Rectal smooth muscle tissue (tissue), 1 donor: ENCODE results near the gene BPTF.
"Not testable (repeated sequence)": the region's sequence is repeated elsewhere in the genome, so short reads cannot be mapped to it uniquely, and the experiment has no call there.

Experiments
- H3K27ac ChIP-seq: one replicate; pipeline ENCODE4 v1.7.0; 2013; ENCODE audit warnings: low read depth, low read length, inconsistent platforms
- H3K27me3 ChIP-seq: one replicate; pipeline ENCODE4 v1.7.0; 2013; ENCODE audit warnings: low read length; ENCODE audit not compliant: control insufficient read depth, insufficient read depth
- H3K36me3 ChIP-seq: one replicate; pipeline ENCODE4 v1.7.0; 2013; ENCODE audit warnings: low read length; ENCODE audit not compliant: control insufficient read depth, insufficient read depth
- H3K4me1 ChIP-seq: one replicate; pipeline ENCODE4 v1.7.0; 2013; ENCODE audit warnings: low read length; ENCODE audit not compliant: control insufficient read depth, insufficient read depth
- H3K4me3 ChIP-seq: one replicate; pipeline ENCODE4 v1.7.0; 2013; ENCODE audit warnings: low read length
- H3K9ac ChIP-seq: one replicate; pipeline ENCODE4 v1.7.0; 2013; ENCODE audit warnings: low read length

The BPTF gene

DNA sequence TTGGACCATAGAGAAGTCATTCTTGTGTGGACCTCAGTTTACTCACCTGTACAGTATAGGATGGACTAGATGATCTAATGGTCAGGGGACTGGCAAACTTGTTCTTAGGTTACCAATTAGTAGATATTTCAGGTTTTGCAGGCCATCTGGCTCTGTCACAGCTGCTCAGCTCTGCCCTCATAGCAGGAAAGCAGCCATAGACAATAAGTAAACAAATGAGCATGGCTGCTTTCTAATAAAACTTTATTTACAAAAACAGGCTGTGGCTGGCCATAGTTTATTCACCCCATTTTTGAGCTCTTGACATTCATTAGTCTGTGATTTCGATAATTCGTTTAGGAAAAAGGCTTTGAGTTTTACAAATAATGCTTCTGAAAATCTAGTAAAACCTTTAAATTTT is 12.7 kb downstream of the BPTF start:
- no peak overlapping the region for H3K9ac ChIP-seq
- no peak overlapping the region for H3K27ac ChIP-seq
- no peaks in the 10 kb centered on the region for H3K36me3 ChIP-seq
- H3K4me3 ChIP-seq, result no peak overlapping the region
- no peaks in the 10 kb centered on the region for H3K27me3 ChIP-seq
- peaks cover 5% of the 10 kb centered on the region for H3K4me1 ChIP-seq

- Histone ChIP-seq H3K4me1 (peaks cover 5% of the 10 kb centered on the region), H3K4me3 (no peak overlapping the region), H3K9ac (no peak overlapping the region), H3K27ac (no peak overlapping the region), H3K27me3 (no peaks in the 10 kb centered on the region), H3K36me3 (no peaks in the 10 kb centered on the region)
These were observed 13.2 kb downstream of the BPTF start for GRCh38 chr17:67838538-67838937.

DNA sequence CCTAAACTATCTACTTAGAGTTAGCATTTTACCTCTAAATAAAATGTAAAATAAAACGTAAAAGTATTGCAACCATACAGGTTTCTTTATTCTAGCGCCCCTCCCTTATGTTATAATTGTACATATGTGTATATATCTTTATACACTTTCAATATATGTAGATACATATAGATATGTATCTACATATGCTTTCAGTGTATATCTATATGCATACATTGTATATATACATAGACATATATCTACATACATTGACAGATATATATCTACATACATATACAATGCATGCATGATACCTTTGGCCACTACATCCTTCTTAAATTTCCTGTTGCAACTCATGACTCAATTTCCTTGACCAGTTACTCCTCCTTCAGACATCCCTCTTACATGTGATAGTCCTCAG is 16.7 kb downstream of the BPTF start:
- H3K9ac ChIP-seq, result no peak overlapping the region

DNA sequence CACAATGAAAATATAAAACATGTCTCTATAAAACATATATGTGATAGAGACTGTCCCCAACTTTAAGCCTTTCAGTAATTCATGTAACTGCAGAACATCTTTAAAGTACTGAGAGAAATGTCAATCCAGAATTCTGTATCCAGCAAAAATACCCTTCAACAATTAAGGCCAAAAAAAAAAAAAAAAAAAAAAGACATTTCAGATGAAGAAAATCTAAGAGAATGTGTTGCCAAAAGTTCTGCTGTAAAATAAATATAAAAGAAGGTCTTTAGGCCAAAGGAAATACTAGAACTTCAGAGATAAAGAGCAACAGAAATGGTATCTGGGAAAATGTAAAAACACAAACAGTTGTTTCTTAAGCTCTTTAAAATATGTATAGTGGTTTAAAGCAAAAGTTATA is 17.3 kb downstream of the BPTF start:
- H3K4me1 ChIP-seq, result no peaks in the 10 kb centered on the region
- no peak overlapping the region for H3K9ac ChIP-seq
- no peak overlapping the region for H3K4me3 ChIP-seq
- H3K27me3 ChIP-seq, result no peaks in the 10 kb centered on the region
- H3K36me3 ChIP-seq, result no peaks in the 10 kb centered on the region
- no peak overlapping the region for H3K27ac ChIP-seq

More for the DNA sequence above, 16.7 kb downstream of the BPTF start:
- H3K4me3 ChIP-seq, result no peak overlapping the region
- H3K4me1 ChIP-seq, result no peaks in the 10 kb centered on the region
- H3K27ac ChIP-seq, result no peak overlapping the region
- no peaks in the 10 kb centered on the region for H3K36me3 ChIP-seq
- no peaks in the 10 kb centered on the region for H3K27me3 ChIP-seq

GRCh38 chr17:67845374-67845773 is 20.1 kb downstream of the BPTF start:
- no peak overlapping the region for H3K9ac ChIP-seq
- no peak overlapping the region for H3K4me3 ChIP-seq
- H3K27me3 ChIP-seq, result no peaks in the 10 kb centered on the region
- no peak overlapping the region for H3K27ac ChIP-seq
- H3K36me3 ChIP-seq, result no peaks in the 10 kb centered on the region
- H3K4me1 ChIP-seq, result no peaks in the 10 kb centered on the region

- not testable (repeated sequence) for H3K4me1 ChIP-seq, H3K9ac ChIP-seq, H3K27ac ChIP-seq, H3K27me3 ChIP-seq, H3K4me3 ChIP-seq, H3K36me3 ChIP-seq
These were observed 22.9 kb downstream of the BPTF start for GRCh38 chr17:67848189-67848588.

GRCh38 chr17:67848846-67849245 is 23.5 kb downstream of the BPTF start:
- not testable (repeated sequence) for H3K4me1 ChIP-seq, H3K9ac ChIP-seq, H3K36me3 ChIP-seq, H3K4me3 ChIP-seq, H3K27me3 ChIP-seq, H3K27ac ChIP-seq

GRCh38 chr17:67850991-67851631 is 25.8 kb downstream of the BPTF start:
- Histone ChIP-seq H3K36me3 (peaks cover 7% of the 10 kb centered on the region), H3K27me3 (no peaks in the 10 kb centered on the region), H3K4me3 (no peak overlapping the region), H3K9ac (no peak overlapping the region), H3K27ac (no peak overlapping the region), H3K4me1 (no peaks in the 10 kb centered on the region)

DNA sequence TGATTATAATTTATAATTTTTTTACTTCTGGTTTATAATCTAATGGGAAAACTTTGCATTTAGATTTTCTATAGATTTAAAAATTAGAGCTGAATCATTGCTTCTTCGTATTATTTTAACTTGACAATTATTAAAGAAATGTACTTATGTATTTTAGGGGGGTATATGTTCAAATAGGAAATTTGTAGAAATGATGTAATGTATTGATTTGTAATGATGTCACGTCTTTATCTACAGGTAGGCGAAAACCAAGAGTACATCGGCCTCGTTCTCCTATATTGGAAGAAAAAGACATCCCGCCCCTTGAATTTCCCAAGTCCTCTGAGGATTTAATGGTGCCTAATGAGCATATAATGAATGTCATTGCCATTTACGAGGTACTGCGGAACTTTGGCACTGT is 28.4 kb downstream of the BPTF start:
- no peak overlapping the region for H3K27ac ChIP-seq
- no peak overlapping the region for H3K9ac ChIP-seq
- no peaks in the 10 kb centered on the region for H3K4me1 ChIP-seq
- H3K4me3 ChIP-seq, result no peak overlapping the region
- H3K27me3 ChIP-seq, result no peaks in the 10 kb centered on the region
- peaks cover 7% of the 10 kb centered on the region for H3K36me3 ChIP-seq

DNA sequence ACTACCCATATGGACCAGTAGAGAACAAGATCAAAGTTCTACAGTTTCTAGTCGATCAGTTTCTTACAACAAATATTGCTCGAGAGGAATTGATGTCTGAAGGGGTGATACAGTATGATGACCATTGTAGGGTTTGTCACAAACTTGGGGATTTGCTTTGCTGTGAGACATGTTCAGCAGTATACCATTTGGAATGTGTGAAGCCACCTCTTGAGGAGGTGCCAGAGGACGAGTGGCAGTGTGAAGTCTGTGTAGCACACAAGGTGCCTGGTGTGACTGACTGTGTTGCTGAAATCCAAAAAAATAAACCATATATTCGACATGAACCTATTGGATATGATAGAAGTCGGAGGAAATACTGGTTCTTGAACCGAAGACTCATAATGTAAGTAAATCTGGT is 29.1 kb downstream of the BPTF start:
- Histone ChIP-seq H3K4me3 (no peak overlapping the region), H3K27ac (no peak overlapping the region), H3K27me3 (no peaks in the 10 kb centered on the region), H3K4me1 (no peaks in the 10 kb centered on the region), H3K36me3 (peaks cover 7% of the 10 kb centered on the region), H3K9ac (no peak overlapping the region)

DNA sequence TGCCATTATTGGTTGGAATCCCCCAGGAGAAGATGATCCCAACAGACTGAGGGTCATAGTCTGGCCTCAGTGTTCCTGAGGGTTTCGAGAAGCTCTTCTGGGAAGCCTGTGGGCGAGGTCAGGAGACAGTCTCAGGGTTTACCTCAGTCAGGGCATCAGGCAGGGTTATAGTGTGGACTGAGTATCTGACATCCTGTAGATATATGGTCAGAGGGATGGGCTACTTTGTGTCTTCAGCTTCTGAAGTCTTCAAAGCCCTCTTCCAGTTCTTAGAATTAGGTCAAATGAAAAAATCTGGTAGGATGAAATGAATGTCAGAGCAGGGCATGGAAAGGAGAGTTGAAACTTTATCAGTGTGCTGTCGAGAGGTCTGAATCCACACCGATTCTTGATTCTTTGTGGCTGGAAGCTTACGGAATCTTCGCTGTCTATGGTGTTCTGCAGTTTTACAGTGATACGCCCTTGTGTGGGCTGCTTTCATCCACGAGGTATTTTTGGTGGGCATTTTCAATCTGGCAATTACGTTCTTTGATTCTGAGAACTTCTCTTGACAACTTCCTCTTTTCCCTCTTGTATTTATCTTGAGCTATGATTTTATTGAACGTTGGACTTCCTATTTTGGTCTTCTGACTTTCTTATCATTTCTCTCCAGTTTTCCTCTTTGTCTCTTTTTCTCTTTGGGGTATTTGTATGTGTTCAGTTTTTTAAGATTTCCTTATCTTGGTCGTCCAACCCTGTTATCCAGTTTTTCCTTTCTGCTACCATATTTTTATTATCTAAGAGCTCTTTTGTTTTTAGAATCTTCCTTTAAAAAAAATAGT is 30.4 kb downstream of the BPTF start:
- Histone ChIP-seq H3K9ac (no peak overlapping the region), H3K4me3 (no peak overlapping the region), H3K4me1 (no peaks in the 10 kb centered on the region), H3K36me3 (peaks cover 7% of the 10 kb centered on the region), H3K27me3 (no peaks in the 10 kb centered on the region), H3K27ac (no peak overlapping the region)

GRCh38 chr17:67856402-67856801 is 31.1 kb downstream of the BPTF start:
- not testable (repeated sequence) for H3K4me1 ChIP-seq, H3K4me3 ChIP-seq, H3K27me3 ChIP-seq, H3K27ac ChIP-seq, H3K36me3 ChIP-seq, H3K9ac ChIP-seq
